GM19467 (cell line): ENCODE measurements around the gene SMARCD1.

Source experiments
- ATAC-seq: cut with Tn5 transposase; IDR thresholded peaks from one replicate; pipeline ENCODE4 v1.9.1; 2021; ENCODE audit warnings: mild to moderate bottlenecking, moderate library complexity; ENCODE audit not compliant: unreplicated experiment

Gene SMARCD1

GRCh38 chr12:50057000-50057841 is 27.9 kb upstream of the SMARCD1 start, which contains the start of gene ASIC1:
ASIC1 (plus strand) TSS chr12:50057596; CDS start chr12:50058767, 1,171 bp downstream.
- ATAC-seq: no peak

GRCh38 chr12:50057896-50058670 is 27.1 kb upstream of the SMARCD1 start:
- no peak for ATAC-seq

- ATAC-seq: no peak
Measured at GRCh38 chr12:50058743-50059312, 26.3 kb upstream of the SMARCD1 start.

- no peak for ATAC-seq
Measured at GRCh38 chr12:50059440-50060119, 25.6 kb upstream of the SMARCD1 start.

GRCh38 chr12:50060120-50060468 is 25.0 kb upstream of the SMARCD1 start:
- no peak for ATAC-seq

- ATAC-seq: no peak
Measured at GRCh38 chr12:50061171-50061570, 24.0 kb upstream of the SMARCD1 start.

GRCh38 chr12:50061946-50062686 is 23.0 kb upstream of the SMARCD1 start:
- no peak for ATAC-seq

GRCh38 chr12:50062728-50063460 is 22.2 kb upstream of the SMARCD1 start:
- no peak for ATAC-seq

- ATAC-seq: no peak
Measured at GRCh38 chr12:50065726-50066310, 19.3 kb upstream of the SMARCD1 start.

- ATAC-seq: no peak
Measured at GRCh38 chr12:50066402-50066801, 18.7 kb upstream of the SMARCD1 start.

- ATAC-seq: no peak
Measured at GRCh38 chr12:50069069-50069468, 16.1 kb upstream of the SMARCD1 start.

GRCh38 chr12:50069539-50069938 is 15.6 kb upstream of the SMARCD1 start:
- ATAC-seq: no peak

GRCh38 chr12:50070314-50071060 is 14.7 kb upstream of the SMARCD1 start:
- no peak for ATAC-seq

GRCh38 chr12:50072198-50072907 is 12.8 kb upstream of the SMARCD1 start:
- ATAC-seq: no peak

- ATAC-seq: no peak
Measured at GRCh38 chr12:50073206-50073605, 11.9 kb upstream of the SMARCD1 start.

GRCh38 chr12:50073712-50074111 is 11.4 kb upstream of the SMARCD1 start:
- no peak for ATAC-seq

- ATAC-seq: peak; percentile 84
Measured at GRCh38 chr12:50074936-50075807, 10.0 kb upstream of the SMARCD1 start.
